GM21529 (cell line): ENCODE results near the gene CCDC150.
"Not testable (repeated sequence)": the region's sequence is repeated elsewhere in the genome, so short reads cannot be mapped to it uniquely, and the experiment has no call there.

ENCODE experiments used
- ATAC-seq: cut with Tn5 transposase; IDR thresholded peaks from one replicate; pipeline ENCODE4 v1.9.1; 2021; ENCODE audit not compliant: unreplicated experiment

CCDC150 gene

GRCh38 chr2:196630531-196630930 lies 9.0 kb upstream of the CCDC150 start:
- ATAC-seq, result no peak

GRCh38 chr2:196635156-196635555 lies 4.4 kb upstream of the CCDC150 start:
- ATAC-seq, result no peak

GRCh38 chr2:196638765-196639164 lies 750 bp upstream of the CCDC150 start:
- no peak for ATAC-seq

GRCh38 chr2:196640031-196640548 lies 575 bp downstream of the CCDC150 start:
- no peak for ATAC-seq

- no peak for ATAC-seq
Observed at GRCh38 chr2:196649202-196649601, 9.7 kb downstream of the CCDC150 start.

GRCh38 chr2:196651387-196652094 lies 12.0 kb downstream of the CCDC150 start:
- no peak for ATAC-seq

GRCh38 chr2:196652869-196653268 lies 13.4 kb downstream of the CCDC150 start:
- no peak for ATAC-seq

GRCh38 chr2:196653843-196654242 lies 14.3 kb downstream of the CCDC150 start:
- no peak for ATAC-seq

GRCh38 chr2:196655761-196656160 lies 16.2 kb downstream of the CCDC150 start:
- no peak for ATAC-seq

- no peak for ATAC-seq
Observed at GRCh38 chr2:196657333-196657732, 17.8 kb downstream of the CCDC150 start.

GRCh38 chr2:196659844-196660243 lies 20.3 kb downstream of the CCDC150 start:
- no peak for ATAC-seq

GRCh38 chr2:196660244-196660643 lies 20.7 kb downstream of the CCDC150 start:
- ATAC-seq, result no peak

- no peak for ATAC-seq
Observed at GRCh38 chr2:196670342-196670741, 30.8 kb downstream of the CCDC150 start.

- no peak for ATAC-seq
Observed at GRCh38 chr2:196675963-196676362, 36.4 kb downstream of the CCDC150 start.

- ATAC-seq, result no peak
Observed at GRCh38 chr2:196677404-196677803, 37.9 kb downstream of the CCDC150 start.

GRCh38 chr2:196679368-196679767 lies 39.9 kb downstream of the CCDC150 start:
- no peak for ATAC-seq

GRCh38 chr2:196681510-196681909 lies 42.0 kb downstream of the CCDC150 start:
- ATAC-seq, result no peak

GRCh38 chr2:196685792-196686191 lies 46.3 kb downstream of the CCDC150 start:
- no peak for ATAC-seq

GRCh38 chr2:196686737-196687136 lies 47.2 kb downstream of the CCDC150 start:
- ATAC-seq, result not testable (repeated sequence)

GRCh38 chr2:196696423-196697079 lies 57.0 kb downstream of the CCDC150 start:
- no peak for ATAC-seq

GRCh38 chr2:196697825-196698224 lies 58.3 kb downstream of the CCDC150 start:
- ATAC-seq, result no peak

- no peak for ATAC-seq
Observed at GRCh38 chr2:196702641-196703040, 63.1 kb downstream of the CCDC150 start.
